Transverse colon (tissue), 4 donors: ENCODE measurements around the gene UIMC1. TPM values are rescaled to one million over a fixed set of nuclear protein-coding genes. Genes with fewer than 3 reads are reported as not detected.

ENCODE experiments used
- DNase-seq: peaks from one replicate; pipeline ENCODE4 v3.0.0-alpha.2; 2019
- H3K27ac ChIP-seq, 4 donors: fragments of 200-600 bp; sonication (generic); 2 replicates each; pipeline ENCODE4 v1.5.1; 2016 to 2018; ENCODE audit warnings: inconsistent platforms in 4 of 4
- H3K27me3 ChIP-seq: fragments of 200-600 bp; sonication (generic); 2 replicates; pipeline ENCODE4 v1.5.1; 2017; ENCODE audit warnings: inconsistent platforms
- H3K36me3 ChIP-seq, 4 donors: fragments of 200-600 bp; sonication (generic); 2 replicates each; pipeline ENCODE4 v1.5.1; 2017 to 2019; ENCODE audit warnings: inconsistent platforms in 4 of 4
- H3K4me1 ChIP-seq, 4 donors: fragments of 200-600 bp; sonication (generic); 2 replicates each; pipeline ENCODE4 v1.5.1; 2017 to 2020; ENCODE audit warnings: inconsistent platforms in 4 of 4
- H3K4me3 ChIP-seq, 4 donors: fragments of 200-600 bp; sonication (generic); 1 replicate in 1 of 4; 2 replicates in 3 of 4; pipeline versions ENCODE4 v1.5.1 to v1.6.1; 2017 to 2019; ENCODE audit warnings: inconsistent platforms in 4 of 4
- H3K9me3 ChIP-seq, 2 donors: fragments of 200-600 bp; sonication (generic); 2 replicates each; pipeline ENCODE4 v1.5.1; 2017 to 2019; ENCODE audit warnings: inconsistent platforms in 2 of 2
- EP300 ChIP-seq: sonication (generic); formaldehyde crosslinking; IDR thresholded peaks from one replicate; pipeline ENCODE4 v1.6.1; 2017; ENCODE audit warnings: antibody characterized with exemption, low read depth
- POLR2A ChIP-seq: fragments of 450-650 bp; IDR thresholded peaks from one replicate; pipeline ENCODE4 v1.6.1; 2016; ENCODE audit warnings: antibody characterized with exemption, mild to moderate bottlenecking, moderate library complexity
- POLR2AphosphoS5 ChIP-seq, 3 donors: sonication (generic); formaldehyde crosslinking; IDR thresholded peaks; one replicate each; pipeline ENCODE4 v1.6.1; 2016; ENCODE audit warnings: antibody characterized with exemption in 3 of 3
- WGBS, 2 donors: methylation state at CpG; one replicate each; pipeline ENCODE4 v1.1.5; 2018; ENCODE audit warnings: low coverage in 1 of 2; 5-methylcytosine and 5-hydroxymethylcytosine counted together
- in situ Hi-C, 4 donors: fragments of 200-750 bp; cut with MboI; loops; one replicate each; pipeline versions ENCODE4 v1.15.0 to v1.15.1; 2017; ENCODE audit warnings: low sequenced_read_pairs in 3 of 4, low pct_ligation_motif_present in 1 of 4, low pct_unique_long_range_greater_than_20kb in 1 of 4
- intact Hi-C: fragments of 100-400 bp; cut with DNase I; formaldehyde crosslinking; loops from one replicate; pipeline ENCODE4 v1.15.1; 2023; ENCODE audit warnings: low total_unique reads
- total RNA-seq, 4 donors: library from RNA; depleted of rRNA; stranded (reverse); fragments of >200 nt; gene quantifications; one replicate each; pipeline ENCODE4 v1.1.0, GENCODE V29; 2016
- TF ChIP-seq, protein P1 (sequence below), 5 experiments: fragments of 200-600 bp in 3 of 5; fragments of 450-650 bp in 2 of 5; sonication (generic) in 3 of 5; IDR thresholded peaks; 1 replicate in 2 of 5; 2 replicates in 3 of 5; pipeline ENCODE4 v1.5.1; 2016 to 2017; ENCODE audit warnings: antibody characterized with exemption in 5 of 5, inconsistent platforms in 3 of 5, mild to moderate bottlenecking in 2 of 5, moderate library complexity in 1 of 5

The UIMC1 gene
- total RNA-seq, 4 donors from 2014 or later, result 25.1 to 213 (median 34.6) TPM

DNA sequence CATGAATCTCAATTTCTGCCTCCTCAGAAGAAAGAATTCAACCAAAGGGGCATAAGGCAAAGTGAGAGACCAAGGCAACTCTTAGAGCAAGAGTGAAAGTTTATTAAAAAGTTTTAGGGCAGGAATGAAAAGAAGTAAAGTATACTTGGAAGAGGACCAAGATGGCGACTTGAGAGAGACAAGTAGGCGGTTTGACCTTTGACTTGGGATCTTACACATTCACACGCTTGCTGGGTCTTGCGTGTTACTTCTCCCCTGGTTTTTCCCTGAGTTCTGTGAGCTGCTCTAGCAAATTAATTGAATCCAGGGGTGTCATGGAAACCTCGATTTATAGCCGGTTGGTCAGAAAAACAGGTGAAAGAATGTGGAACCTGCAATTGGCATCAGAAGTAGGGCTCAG is 22.9 kb upstream of the UIMC1 start:
- Histone ChIP-seq H3K27me3 (no peaks in the 10 kb centered on the region), H3K27ac (no peak overlapping the region), H3K9me3 (no peaks in the 10 kb centered on the region), H3K4me1 (peaks cover 0 to 10% (median 2%) of the 10 kb centered on the region in 4 donors), H3K4me3 (no peak overlapping the region), H3K36me3 (no peaks in the 10 kb centered on the region)
- DNase-seq, result no peak
- in situ Hi-C loops (no loop called here), intact Hi-C loops (no loop called here)
- no peak for TF ChIP-seq POLR2AphosphoS5 (IDR thresholded peaks at IDR 0.05)
- TF ChIP-seq POLR2A, result no peak
- TF ChIP-seq, protein P1, sequence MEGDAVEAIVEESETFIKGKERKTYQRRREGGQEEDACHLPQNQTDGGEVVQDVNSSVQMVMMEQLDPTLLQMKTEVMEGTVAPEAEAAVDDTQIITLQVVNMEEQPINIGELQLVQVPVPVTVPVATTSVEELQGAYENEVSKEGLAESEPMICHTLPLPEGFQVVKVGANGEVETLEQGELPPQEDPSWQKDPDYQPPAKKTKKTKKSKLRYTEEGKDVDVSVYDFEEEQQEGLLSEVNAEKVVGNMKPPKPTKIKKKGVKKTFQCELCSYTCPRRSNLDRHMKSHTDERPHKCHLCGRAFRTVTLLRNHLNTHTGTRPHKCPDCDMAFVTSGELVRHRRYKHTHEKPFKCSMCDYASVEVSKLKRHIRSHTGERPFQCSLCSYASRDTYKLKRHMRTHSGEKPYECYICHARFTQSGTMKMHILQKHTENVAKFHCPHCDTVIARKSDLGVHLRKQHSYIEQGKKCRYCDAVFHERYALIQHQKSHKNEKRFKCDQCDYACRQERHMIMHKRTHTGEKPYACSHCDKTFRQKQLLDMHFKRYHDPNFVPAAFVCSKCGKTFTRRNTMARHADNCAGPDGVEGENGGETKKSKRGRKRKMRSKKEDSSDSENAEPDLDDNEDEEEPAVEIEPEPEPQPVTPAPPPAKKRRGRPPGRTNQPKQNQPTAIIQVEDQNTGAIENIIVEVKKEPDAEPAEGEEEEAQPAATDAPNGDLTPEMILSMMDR (IDR thresholded peaks at IDR 0.05), result no peak
- no peak for TF ChIP-seq EP300
- 90 to 95% methylated on average over 2 to 6 of the region's 6 CpGs for WGBS, 2 donors

DNA sequence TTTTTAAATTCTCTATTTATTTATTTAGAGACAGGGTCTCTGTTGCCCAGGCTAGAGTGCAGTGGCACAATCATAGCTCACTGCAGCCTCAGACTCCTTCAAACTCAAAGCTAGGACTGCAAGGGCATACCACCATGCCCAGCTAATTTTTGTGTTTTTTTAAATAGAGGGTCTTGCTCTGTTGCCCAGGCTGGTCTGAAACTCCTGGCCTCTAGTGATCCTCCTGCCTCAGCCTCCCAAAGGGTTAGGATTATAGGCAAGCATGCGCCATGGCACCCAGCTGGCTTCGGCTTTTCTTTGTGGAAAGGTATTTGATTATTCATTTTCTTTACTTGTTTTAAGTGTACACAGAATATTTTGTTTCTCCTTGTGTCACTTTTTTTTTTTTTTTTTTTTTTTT is 21.1 kb upstream of the UIMC1 start:
- WGBS, 2 donors, result 96 to 100% methylated on average over 2 of the region's 2 CpGs
- TF ChIP-seq EP300 (no peak), POLR2AphosphoS5 (IDR thresholded peaks at IDR 0.05) (no peak), POLR2A (no peak)
- TF ChIP-seq, protein P1 (IDR thresholded peaks at IDR 0.05), result no peak
- no peak overlapping the region for H3K4me3 ChIP-seq
- H3K27me3 ChIP-seq, result no peaks in the 10 kb centered on the region
- intact Hi-C loops (no loop called here), in situ Hi-C loops (no loop called here)
- H3K27ac ChIP-seq, result no peak overlapping the region
- no peaks in the 10 kb centered on the region for H3K36me3 ChIP-seq
- peaks cover 0 to 21% (median 12%) of the 10 kb centered on the region in 4 donors for H3K4me1 ChIP-seq
- no peaks in the 10 kb centered on the region for H3K9me3 ChIP-seq
- DNase-seq, result no peak

DNA sequence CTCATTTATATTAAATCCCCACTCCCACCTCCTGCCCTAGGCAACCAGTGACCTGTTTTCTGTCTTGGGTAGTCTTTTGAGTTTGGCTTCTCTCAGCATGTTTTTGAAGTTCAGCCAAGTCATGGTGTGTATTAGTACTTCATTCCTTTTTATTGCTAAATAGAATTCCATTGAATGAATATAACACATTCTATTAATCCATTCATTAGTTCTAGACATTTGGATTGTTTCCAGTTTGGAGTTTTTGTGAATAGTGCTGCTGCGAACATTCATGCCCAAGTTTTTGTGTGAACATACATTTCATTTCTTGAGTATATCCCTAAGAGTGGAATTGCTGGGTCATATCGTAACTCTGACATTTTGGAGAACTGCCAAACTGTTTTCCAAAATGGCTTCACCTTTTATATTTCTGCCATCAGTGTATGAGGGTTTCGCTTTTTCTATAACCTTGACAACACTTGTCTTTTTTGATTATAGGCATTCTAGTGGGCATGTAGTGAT is 18.6 kb upstream of the UIMC1 start:
- H3K4me1 ChIP-seq, result peaks cover 4 to 29% (median 16%) of the 10 kb centered on the region in 4 donors
- no peak for DNase-seq
- 79 to 80% methylated on average over 3 of the region's 3 CpGs for WGBS, 2 donors
- H3K4me3 ChIP-seq, result no peak overlapping the region
- TF ChIP-seq, protein P1 (IDR thresholded peaks at IDR 0.05), result no peak
- TF ChIP-seq POLR2A, result no peak
- no peak for TF ChIP-seq EP300
- no peak for TF ChIP-seq POLR2AphosphoS5 (IDR thresholded peaks at IDR 0.05)
- no peaks in the 10 kb centered on the region for H3K27me3 ChIP-seq
- intact Hi-C loops (no loop called here), in situ Hi-C loops (no loop called here)
- H3K36me3 ChIP-seq, result no peaks in the 10 kb centered on the region
- no peaks in the 10 kb centered on the region for H3K9me3 ChIP-seq
- H3K27ac ChIP-seq, result no peak overlapping the region

DNA sequence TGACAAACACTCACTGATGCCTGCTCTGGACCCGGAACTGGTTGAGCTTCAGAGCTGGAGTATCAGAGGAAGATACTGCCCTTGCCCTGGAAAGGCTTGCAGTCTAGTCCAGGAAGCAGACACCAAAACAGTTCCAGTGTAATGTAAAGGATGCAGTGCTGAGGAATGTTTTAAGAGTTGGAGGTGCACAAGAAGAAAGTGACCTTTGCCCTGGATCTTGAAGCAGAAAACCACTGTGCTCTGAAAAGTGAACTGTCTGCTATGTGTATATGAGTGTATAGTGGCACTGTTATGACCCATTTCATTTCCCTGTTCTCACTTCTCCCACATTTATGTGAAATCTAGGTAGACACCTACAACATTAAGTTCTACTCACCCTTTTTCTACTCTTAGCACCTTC is 18.0 kb upstream of the UIMC1 start:
- Histone ChIP-seq H3K4me1 (peaks cover 4 to 29% (median 16%) of the 10 kb centered on the region in 4 donors), H3K4me3 (no peak overlapping the region), H3K9me3 (no peaks in the 10 kb centered on the region), H3K27me3 (no peaks in the 10 kb centered on the region), H3K36me3 (no peaks in the 10 kb centered on the region), H3K27ac (no peak overlapping the region)
- in situ Hi-C loops, result no loop called here
- no peak for DNase-seq
- WGBS, 2 donors, result 80 to 100% methylated on average over 1 of the region's 1 CpG
- intact Hi-C loops, result no loop called here
- TF ChIP-seq POLR2A, result no peak
- TF ChIP-seq, protein P1 (IDR thresholded peaks at IDR 0.05), result no peak
- TF ChIP-seq POLR2AphosphoS5 (IDR thresholded peaks at IDR 0.05), result no peak
- TF ChIP-seq EP300, result no peak
